ENCODE data around the gene ZNRF3. TPM values are rescaled to one million over a fixed set of nuclear protein-coding genes. Genes with fewer than 3 reads are reported as not detected.
"Not testable (repeated sequence)": the region's sequence is repeated elsewhere in the genome, so short reads cannot be mapped to it uniquely, and the experiment has no call there.

Gene ZNRF3
- polyA plus RNA-seq (ENCODE audit: insufficient read length in 12 of 12), result 10 to 100 TPM in 7 of 12 donors, 1 to 10 TPM in 4, not detected in 1; 7.3 to 15.6 (median 10.5) TPM
- long read RNA-seq, donor 1, result 0 reads
- long read RNA-seq, donor 2, result 0 reads
- long read RNA-seq, donor 3, result 0 reads
- long read RNA-seq, donor 4, result 0 reads
- long read RNA-seq, donor 5, result 0 reads
- long read RNA-seq, donor 6, result 0 reads
- long read RNA-seq, donor 7, result 0 reads
- long read RNA-seq, donor 8, partial matches to known transcripts, result 11 of 11 reads
- long read RNA-seq, donor 8, other reads (novel, unspliced or antisense), result 0 of 11 reads
- long read RNA-seq, donor 9, result 0 reads
- long read RNA-seq, donor 10, full-length matches to known transcripts, result 1 of 1 reads
- long read RNA-seq, donor 10, partial matches to known transcripts, result 0 of 1 reads
- long read RNA-seq, donor 10, other reads (novel, unspliced or antisense), result 0 of 1 reads
- long read RNA-seq, donor 11, full-length matches to known transcripts, result 1 of 1 reads
- long read RNA-seq, donor 11, partial matches to known transcripts, result 0 of 1 reads
- long read RNA-seq, donor 11, other reads (novel, unspliced or antisense), result 0 of 1 reads

DNA sequence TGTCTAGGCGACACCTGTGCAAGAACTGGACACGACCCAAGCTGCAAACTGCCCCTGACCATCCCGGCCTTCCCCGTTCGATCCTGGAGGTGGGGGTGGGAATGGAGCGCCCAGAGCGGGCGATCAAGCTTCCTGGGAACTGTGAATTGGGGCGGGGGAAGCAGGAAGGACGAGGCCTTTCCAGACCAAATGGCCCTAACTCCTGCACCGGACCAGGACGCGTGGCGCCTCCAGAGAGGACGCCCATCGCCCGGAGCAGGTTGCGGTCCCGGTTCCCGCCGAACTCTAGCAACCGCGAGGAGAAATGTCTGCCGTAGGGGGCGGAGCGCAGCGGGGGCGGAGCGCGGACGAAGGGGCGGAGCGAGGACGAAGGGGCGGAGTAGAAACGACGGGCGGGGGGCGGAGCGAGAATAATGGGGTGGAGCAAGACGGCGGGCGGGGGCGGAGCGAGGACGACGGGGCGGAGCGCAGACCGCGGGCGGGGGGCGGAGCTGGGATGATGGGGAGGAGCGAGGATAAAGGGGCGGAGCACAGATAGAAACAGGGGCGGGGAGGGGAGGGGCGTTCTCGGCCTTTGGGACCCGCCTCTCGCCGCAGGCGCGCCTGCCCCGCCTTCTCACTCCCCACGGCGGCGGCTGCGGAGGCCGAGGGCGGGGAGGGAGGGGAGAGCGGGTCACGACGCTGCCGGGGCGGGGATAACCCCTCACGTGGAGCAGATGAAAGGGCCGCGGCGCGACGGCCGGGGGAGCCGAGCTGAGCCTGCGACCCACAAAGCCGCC, at the start of gene ZNRF3:
TSS of gene ZNRF3 (plus strand) at position 695 of the 779 bp plus-strand sequence. CDS start 195 bp downstream, outside the sequence.
- DNase-seq, result peak; percentile 93

DNA sequence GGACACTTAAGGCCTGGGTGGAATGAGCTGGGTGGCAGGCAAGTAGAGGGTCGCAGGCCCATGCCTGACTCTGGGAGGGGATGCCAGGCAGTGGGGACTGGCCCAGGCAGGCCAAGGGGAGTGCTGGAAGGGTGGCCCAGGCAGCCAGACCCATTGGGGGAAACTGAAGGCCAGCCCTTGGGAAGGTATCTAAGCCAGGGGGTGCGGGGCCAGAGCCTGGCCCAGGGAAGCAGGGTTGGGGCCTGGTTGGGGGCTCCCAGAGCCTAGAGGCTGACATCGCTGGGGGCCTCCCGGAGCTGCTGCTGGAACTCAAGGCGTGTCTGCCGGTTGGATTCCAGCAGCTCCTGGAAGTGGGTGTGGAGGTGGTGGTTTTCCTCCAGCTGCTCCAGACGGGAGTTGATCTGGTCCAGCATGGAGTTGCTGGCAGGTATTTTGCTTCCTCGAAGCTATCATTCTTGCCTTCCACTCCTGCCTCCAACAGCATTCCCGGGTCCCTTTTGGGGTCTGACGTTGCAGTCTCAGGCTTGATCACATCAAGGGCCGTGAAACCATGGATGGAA, 47.7 kb upstream of the ZNRF3 start:
- DNase-seq, result no peak

DNA sequence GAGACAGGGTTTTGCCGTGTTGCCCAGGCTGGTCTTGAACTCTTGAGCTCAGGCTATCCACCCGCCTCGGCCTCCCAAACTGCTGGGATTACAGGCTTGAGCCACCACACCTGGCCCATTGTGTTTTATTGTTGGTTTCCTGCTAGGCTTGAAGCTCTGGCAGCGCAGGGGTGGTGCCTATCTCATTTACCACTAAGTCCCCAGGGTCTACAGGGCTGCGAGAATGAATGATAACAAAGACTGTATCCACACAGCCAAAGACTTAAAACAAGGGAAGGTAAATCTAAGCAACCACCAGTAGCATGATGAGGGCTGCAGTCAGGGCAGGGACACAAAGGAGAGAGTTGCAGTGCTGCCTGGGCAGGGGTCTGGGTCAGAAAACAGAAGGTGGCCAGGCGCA, 45.7 kb upstream of the ZNRF3 start:
- DNase-seq, result no peak

DNA sequence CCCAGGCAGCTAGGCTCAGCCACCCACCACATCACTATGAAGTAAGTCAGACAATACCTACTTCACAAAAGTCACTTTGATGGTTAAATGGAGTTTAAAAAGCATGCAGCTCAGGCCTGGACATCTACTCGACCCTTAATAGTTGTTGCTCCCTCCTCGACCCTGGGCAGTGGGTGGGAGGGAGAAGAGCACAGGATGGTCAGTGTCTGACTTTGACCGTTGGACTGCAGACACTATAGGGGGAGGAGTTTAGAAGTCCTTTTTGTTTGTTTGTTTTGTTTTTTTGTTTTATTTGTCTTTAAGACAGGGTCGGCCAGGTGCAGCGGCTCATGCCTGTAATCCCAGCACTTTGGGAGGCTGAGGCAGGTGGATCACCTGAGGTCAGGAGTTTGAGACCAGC, 44.4 kb upstream of the ZNRF3 start:
- DNase-seq, result no peak

DNA sequence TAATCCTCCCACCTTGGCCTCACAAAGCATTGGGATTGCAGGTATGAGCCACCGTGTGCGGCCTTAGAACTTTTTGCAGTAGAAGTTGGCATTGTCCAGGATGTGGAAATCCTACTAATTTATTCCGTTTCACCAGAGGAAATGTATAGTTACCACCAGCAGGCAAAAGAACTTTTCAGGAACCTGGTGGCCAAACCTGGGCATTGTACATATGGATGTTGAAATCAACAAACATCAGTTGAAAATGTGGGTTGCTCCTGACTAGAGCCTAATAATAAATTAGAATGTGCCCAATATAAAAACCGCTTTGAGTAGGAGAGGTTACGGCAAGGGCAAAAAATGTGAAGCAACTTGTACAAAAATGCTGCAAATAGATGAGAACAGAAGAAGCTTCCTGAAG, 42.3 kb upstream of the ZNRF3 start:
- no peak for DNase-seq

DNA sequence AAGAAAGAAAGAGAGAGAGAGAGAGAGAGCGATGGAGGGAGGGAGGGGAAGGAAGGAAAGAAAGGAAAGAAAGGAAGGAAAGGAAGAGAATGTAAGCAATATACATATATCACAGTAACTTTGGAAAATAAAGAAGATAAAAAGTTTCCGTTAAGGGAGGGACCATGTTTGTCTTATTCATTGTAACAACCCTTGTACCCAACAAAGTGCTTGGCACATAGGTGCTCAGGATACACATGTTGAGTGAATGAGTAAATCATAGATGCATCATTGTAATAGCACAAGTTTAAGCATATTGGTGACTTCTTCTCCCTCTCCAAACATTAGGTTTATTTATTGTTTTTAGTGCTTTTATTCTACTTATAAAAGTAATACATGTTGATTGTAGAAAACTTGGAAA, 39.7 kb upstream of the ZNRF3 start:
- DNase-seq, result no peak

DNA sequence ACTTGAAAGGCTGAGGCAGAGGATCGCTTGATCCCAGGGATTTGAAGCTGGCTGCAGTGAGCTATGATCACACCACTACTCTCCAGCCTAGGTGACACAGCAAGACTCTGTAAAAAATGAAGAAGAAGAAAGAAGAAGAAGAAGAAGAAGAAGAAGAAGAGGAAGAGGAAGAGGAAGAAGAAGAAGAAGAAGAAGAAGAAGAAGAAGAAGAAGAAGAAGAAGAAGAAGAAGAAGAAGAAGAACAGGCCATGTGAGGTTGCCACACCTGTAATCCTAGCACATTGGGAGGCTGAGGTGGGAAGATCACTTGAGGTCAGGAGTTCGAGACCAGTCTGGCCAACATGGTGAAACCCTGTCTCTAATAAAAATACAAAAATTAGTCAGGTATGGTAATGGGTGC, 39.1 kb upstream of the ZNRF3 start:
- not testable (repeated sequence) for DNase-seq

DNA sequence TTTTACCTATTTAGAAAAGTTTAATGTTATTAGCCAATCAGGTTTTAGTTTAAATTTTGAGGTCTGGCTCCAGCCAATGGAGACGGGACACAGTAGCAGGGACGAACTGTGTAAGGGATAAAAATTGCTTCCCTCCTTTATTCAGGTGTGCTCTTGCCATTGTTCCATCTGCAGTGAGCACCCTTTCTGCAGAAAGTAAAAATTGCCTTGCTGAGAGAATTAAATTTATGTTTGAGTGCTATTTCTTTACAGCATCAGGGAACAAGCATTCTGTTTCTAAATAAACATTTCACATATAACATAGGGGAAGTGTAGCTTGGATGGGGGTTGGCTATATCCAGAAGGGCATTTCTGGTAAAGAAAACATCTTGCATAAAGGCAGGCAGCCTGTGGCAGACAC, 36.4 kb upstream of the ZNRF3 start:
- no peak for DNase-seq

DNA sequence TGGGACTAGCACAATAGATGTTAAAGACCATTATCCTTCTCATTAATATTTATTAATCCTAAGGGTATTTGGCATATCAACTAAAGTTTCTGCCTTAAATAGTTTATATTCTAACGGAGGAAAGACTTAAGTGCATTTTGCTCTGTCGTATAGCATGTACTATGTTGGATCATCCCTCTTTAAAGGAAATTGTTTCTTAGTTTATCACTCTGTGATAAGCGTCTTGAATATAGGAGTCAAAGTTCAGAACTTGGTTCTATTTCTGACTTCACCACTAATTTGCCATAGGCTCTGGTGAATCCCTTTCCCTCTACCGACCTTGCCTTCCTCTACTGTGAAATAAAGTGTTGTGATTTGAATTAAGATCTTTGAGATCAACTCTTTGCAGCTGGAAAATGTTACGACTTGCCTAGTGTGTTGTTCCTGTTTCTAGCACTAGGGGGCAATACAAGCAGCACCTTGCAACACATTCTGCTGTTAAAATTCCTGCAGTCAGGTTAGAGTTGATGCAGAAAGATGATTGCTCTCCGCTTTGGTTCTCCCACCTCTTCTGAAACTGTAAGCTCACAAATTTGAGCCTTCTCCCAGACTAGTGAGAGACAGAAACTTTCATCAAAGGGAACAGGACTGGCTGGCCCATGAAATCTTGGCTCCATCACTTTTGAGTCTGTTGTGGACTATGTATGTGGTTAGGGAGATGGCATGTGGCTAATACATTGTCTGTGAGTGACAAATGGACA, 27.8 kb upstream of the ZNRF3 start:
- peak; percentile 80 for DNase-seq

DNA sequence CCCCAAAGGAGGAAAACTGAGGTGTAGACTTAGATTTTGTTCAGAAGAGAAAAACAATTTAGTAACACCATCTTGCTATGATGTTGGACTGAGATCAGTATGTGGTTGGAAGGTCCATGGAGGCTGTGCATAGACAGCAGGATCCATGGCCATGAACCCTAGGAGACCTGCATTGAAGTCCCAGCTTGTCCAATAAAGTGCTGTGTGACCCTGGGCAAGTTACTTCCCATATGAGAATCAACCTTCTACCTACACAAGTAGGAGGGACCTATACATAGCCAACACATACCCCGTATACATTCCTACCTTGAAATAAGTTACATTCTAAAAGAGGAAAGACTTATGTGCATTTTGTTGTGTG, 27.3 kb upstream of the ZNRF3 start:
- no peak for DNase-seq

DNA sequence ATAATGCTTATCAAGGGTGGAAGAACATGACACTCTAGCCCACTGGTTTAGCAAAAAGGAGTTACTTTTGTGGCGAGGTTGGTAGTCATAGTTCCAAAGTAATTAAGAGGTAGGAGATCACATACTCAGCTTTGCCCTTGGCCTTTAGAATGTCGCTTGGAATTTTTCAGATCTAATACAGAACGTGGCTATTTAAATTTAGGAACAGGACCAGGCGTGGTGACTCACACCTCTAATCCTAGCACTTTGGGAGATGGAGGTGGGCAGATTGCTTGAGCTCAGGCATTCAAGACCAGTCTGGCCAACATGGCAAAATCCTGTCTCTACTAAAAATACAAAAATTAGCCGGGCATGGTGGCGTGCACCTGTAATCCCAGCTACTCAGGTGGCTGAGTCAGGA, 26.1 kb upstream of the ZNRF3 start:
- DNase-seq, result no peak

DNA sequence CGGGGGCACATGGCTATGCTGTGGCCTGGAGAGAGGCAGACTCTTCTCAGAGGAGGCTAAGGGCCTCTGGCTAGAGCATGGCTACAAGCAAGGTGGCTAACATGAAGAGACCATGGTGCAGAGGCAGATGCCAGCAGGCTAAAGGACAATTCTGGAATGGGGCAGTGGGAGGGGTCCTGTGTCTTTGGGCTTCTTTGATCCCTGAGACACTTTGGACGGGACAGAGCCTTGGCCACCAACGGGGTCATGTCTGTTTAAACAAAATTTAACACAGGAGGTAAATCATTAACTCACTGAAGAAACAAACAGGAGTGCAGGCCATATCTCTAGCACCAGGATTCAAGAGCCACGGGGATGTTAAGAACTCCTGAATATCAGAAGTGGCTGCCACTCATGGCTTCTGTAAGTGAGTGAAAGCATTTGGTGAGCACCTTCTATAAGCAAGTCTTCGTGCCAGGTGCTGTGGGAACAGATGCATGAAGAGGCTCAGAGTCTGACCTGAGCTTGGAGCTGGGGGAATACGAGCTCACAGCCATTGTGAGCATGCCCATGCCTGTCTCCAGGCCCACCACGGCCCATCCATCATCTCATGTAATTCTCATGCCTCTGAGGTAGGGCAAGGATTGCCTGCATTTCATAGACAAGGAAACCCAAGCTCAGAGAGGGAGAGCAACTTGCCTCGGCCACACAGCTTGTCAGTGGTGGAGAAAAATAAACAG, 18.3 kb upstream of the ZNRF3 start:
- DNase-seq, result no peak

DNA sequence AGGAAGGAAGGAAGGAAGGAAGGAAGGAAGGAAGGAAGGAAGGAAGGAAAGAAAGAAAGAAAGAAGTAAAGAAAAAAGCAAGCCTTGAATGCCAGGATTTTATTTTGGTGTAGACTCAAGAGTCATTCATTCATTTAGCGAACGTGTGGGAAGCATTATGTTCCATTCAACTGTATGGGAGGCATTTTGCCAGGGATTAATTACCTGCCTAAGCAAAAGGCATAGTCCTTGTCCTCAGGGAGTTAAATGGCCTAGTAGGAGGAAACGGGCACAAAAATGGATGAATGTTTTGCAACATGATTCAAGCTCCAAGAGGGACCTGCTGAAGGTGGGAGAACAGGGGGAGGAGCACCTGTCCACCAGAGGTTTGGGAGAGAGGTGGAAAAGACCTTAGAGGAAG, 16.2 kb upstream of the ZNRF3 start:
- no peak for DNase-seq

DNA sequence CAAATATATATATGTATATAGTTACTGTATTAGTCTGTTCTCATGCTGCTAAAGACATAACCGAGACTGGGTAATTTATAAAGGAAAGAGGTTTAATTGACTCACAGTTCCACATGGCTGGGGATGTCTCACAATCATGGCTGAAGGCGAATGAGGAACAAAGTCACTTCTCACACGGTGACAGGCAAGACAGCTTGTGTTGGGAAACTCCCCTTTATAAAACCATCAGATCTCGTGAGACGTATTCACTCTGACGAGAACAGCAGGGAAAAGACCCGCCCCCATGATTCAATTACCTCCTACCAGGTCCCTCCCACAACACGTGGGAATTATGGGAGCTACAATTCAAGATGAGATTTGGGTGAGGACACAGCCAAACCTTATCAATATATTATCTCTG, 15.0 kb upstream of the ZNRF3 start:
- DNase-seq, result not testable (repeated sequence)

DNA sequence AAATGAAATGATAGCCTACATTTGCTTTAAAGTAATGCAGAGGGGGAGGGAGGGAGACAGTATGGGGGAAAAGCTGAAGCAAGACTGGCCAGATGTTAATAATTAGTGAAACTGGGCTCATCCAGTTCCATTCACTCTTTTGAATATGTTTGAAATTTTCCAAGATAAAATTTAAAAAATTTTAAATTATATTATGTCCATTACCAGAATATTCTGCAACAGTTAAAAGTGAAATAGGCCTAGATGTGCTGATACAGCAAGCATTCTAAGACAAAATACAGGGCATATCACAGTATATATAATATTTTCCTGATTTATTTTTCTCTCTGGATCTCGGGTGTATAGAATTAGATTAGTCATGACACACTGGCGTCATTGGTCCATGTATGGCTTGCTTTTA, 13.6 kb upstream of the ZNRF3 start:
- DNase-seq, result no peak

DNA sequence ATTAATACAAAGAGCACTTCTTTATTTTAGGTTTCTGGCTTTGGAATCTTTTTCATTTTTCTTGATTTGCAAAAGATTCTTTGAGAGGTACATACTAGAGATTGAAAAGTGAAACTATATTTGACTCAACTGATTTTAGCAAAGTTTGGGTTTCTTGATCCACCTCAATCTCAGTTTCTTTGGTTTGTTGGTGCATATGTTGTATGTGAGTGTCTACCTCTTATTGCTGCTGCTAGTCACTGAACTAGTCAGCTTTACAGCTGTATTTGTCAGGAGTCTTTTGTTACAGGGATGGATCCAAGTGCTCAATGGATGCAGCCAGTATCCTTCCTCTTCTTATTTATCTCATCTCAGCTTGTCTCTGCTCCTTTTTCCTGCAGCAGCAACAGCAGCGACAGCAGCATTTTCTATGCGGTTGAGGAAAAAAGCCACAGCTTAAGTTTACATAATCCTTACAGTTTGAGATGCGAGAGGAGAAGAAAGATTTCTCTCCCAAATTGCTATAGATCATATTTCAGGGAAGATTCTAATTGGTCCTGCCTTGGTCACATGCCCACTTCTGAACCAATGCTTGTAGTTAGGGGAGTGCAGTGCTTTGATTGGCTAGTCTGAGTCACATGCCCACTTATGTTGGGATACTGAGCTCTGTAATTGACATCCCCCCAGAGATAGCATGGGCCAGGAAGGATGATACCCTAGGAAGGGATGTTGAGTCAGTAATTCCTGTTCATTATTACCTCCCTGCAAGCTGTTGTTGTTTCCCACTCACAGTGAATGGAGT, 10.0 kb upstream of the ZNRF3 start:
- DNase-seq, result no peak

DNA sequence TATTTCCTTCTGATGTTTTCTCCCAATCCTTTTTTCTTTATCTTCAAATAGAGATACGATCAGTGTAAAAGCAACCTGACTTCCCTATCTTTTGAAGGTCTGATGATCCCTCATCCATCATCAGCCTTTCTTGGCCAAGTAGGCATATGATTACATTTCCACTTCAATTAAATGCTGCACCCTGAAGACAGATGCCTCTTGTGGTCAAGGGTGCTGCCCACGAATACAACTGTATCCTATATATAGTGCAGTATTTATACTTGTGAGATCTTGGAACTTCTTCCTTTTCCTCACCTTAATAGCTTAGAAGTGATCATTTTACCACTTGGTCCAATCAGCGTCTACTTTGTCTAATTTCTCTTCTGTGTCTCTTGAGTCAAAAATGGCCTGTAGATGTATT, 9.3 kb upstream of the ZNRF3 start:
- DNase-seq, result no peak

DNA sequence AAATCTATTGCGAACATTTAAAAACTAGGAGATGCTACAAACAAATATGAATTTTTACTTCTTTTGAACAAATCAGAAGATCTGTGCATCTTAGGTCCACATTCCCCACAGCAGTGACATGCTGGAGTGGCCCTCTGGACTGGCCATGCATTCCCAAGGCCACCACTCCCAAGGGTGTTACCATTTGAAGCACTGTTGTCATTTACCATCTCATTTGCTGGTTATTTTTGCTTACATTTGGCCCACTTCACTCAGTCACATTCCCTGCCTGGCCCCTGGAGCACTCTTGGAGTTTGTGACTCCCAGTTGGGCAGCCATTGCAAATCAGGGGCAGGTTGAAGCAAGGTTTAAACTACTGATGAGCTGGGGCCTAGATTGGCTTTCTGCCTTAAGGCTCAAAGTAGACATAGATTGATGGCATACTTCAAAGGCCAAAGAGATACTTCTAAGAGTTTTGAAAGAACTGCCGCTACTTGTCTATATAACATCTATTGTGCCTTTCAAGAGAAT, 8.5 kb upstream of the ZNRF3 start:
- DNase-seq, result no peak

DNA sequence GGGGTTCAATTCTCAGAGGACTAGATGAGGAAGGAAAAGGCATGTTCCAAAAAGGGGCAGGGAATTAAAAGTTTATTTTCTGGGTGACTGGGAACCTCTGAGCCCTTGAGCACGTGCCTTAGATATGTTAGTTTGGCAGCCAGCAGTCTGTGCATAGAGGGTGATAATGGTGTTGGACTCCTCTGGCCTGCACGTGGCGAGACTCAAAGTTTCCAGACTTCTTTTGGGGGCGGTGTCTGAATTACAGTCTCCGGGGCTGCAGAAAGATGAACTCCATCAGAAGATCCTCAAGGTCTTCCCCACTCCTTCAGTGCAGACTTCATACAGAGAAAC, 861 bp upstream of the ZNRF3 start:
- peak; percentile 79 for DNase-seq

DNA sequence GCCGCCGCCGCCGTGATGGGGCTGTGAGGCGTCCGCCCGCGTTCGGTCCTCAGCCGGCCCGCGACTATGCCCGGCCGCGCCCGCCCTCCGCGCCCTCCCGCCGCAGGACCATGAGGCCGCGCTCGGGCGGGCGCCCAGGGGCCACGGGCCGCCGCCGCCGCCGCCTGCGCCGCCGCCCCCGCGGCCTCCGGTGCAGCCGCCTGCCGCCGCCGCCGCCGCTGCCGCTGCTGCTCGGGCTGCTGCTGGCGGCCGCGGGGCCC, 215 bp downstream of the ZNRF3 start:
- no peak for DNase-seq

Measured in muscle of arm (tissue), 14 donors.